ENCODE measurements around the gene SLC28A1.
"Not testable (repeated sequence)": the region's sequence is repeated elsewhere in the genome, so short reads cannot be mapped to it uniquely, and the experiment has no call there.

SLC28A1 gene

DNA sequence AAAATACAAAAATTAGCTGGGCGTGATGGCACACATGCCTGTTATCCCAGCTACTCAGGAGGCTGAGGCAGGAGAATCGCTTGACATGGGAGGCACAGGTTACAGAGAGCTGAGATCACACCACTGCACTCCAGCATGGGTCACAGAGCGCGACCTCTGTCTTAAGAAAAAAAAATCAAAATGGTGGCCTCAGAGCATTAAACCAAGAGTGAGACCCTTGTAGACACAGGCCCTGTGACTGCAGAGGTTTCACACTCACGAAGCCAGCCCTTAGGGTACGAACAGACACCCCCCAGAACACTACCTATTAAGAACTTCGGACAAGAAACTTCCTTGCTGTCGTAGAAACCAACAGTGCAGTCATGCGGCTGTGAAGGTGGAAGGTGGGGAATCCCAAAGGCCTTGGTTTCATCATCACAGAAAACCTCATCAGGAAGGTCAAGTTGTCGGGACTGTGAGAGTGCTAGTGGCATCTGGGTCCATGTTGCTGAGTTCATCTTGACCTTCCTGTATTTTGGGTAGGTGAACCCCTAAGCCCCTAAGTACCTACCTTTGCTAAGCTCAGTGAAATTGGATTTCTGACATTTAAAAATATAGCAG, 92.4 kb downstream of the SLC28A1 start:
- intact Hi-C loops (cut with DNase I): no loop called here
- no peak for DNase-seq

DNA sequence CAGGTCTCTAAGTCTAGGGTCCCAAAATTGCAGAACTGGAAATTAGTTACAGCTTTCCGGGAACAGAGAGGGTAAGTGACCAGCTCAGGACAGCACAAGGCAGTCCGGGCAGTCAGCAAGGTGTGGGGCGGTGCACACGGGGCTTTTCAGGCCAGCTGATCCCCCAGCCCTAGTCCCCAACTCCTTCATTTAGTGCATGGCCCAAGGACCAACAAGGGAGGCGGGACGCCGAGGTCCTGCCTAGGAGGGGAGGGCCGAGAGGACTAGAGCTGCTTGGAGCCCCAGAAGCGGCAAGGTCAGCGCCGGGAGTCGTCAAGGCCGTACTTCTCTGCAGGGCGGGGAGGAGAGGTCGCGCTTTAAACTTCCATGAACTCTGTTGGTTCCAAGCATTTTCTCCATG, 95.2 kb downstream of the SLC28A1 start:
- DNase-seq: peak in 11 of 42 donors; percentile 11 to 38 (median 24)
- intact Hi-C loops (cut with DNase I): loop anchor here (5.0 to 10.0 kb wide), 2 partner anchors 63 to 145 kb away; no protein-coding TSS in a partner anchor

DNA sequence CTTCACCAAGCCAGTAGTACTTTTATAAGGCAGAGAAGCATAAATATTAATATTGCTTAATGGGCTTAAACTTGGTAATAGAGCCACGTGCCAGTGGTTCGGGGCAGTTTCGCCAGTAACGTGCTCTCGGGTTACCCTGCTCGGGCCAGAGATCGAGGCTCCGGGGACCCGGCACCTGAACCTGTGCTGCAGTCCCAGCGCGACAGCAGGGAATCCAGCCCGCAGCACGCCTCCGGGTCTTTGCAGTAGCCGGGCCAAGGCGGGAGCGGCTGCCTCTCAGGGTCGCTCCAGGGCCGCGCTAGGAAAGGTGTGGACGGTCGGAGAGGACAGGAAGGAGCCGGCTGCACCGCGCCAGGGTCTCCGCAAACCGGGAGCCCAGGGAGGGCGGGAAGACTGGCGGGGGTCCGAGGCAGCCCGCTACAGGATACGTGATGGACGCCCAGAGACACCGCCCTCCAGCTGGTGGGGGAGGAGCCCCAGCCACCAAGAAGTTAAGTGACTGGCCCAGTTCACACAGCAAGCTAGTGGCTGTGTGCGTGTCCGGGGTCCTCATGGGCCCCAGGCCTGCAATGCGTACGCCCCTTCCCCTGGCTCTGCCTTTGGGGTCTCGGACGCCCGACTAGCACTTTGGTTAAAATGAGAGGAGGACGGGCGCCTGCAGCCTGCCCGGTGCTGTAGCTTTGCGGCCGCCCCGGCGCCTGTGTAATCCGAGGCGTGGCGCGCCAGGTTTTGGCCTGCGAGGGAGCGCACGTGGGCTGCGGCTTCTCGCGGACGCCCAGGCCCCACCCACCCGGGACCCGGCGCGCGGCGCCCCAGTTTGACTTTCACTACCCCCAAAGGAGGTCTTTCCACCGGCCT, 96.0 kb downstream of the SLC28A1 start:
- peak; percentile 76 to 95 (median 89) for DNase-seq
- intact Hi-C loops (cut with DNase I): loop anchor here (5.0 to 10.0 kb wide), 2 partner anchors 62 to 144 kb away; no protein-coding TSS in a partner anchor

DNA sequence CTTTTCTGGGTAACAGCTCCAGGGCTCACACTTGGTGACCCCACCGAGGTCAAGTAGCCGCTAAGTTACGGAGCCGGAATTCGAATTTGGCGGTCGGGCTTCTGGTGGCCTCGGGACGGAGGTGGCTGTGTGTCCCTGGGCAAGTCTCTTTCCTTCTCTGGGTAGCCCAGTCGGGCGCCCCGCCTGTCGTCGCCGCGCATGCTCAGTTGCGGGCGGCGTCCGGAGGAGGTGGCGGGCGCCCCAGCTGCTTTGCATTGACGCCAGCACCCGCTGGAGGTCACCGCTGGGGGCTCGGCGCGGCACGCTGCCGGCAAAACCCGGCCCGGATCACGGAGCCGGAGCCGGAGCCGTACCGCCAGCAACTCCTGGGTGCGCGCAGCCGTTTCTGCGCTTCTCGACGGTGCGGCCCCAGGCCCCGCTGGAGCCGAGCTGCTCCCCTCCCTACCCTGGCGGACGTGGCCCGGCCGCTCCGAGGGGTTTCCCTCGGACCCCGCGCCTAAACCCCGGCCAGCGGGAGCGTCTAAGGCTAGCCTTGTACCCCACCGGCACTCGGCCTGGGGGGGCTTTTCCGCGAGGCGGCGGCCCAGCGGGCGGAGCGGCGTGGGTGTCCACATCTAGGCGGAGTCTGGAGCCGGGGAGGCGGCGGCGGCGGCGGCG, 96.7 kb downstream of the SLC28A1 start:
- DNase-seq: peak; percentile 80 to 97 (median 94)
- intact Hi-C loops (cut with DNase I): loop anchor here (5.0 to 10.0 kb wide), 2 partner anchors 61 to 144 kb away; no protein-coding TSS in a partner anchor

DNA sequence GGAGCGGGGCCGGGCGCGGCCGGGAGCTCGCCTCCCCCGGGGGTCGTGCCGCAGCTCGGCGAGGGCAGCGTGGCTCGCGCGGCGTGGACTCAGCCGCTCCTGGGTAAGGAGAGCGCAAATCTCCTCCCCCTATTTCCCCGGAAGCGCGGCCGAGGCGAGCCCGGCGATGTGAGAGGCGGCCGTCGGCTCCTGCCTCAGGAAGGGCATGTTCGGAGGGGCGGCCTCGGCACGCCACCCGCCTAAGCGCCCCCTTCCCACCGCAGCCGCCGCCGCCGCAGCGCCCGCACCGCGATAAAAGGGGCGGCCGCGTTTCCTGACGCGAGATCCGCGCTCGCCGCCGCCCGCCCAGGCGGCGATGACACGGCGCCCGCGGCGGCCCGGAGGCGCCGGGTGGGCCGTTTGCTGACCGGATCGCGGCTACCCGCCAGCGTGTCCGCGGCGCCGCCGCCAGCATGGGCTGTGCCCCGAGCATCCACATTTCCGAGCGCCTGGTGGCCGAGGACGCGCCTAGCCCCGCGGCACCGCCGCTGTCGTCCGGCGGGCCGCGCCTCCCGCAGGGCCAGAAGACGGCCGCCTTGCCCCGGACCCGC, 97.3 kb downstream of the SLC28A1 start, which contains the start of gene PDE8A:
TSS of gene PDE8A (plus strand) at position 146 of the 590 bp plus-strand sequence. CDS start at position 453, 307 bp downstream.
- intact Hi-C loops (cut with DNase I): loop anchor here (5.0 to 10.0 kb wide), 2 partner anchors 60 to 143 kb away; no protein-coding TSS in a partner anchor
- peak in 21 of 42 donors; percentile 4 to 64 (median 28) for DNase-seq

DNA sequence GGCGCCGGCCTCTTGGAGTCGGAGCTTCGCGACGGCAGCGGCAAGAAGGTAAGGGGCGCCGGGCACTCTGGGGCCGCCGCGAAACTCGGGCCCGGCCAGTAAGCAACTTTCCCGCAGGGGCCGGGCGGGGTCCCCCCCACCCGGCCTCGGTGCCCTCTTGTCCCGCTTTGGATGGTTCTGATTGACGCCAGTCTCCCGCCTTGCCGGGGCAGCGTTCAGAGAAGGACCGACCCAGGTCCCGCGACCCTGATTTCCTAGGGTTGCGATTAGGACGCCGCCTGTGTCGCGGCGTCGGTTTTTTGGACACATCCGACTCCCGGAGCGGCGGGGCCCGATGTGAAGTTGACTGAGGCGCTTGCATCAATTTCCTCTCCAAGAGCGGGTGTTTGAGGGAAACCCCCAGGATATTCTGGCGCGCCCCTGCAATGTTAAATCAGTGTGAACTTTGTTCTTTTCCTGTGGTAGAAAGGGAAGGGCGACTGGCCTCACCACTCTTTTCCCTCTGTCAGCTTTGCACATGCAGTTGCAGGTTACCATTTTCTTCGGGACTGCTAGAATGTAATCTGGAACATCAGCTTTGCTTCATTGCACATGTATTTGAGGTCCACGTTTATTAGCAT, 97.9 kb downstream of the SLC28A1 start:
- intact Hi-C loops (cut with DNase I): loop anchor here (5.0 to 10.0 kb wide), 2 partner anchors 60 to 142 kb away; no protein-coding TSS in a partner anchor
- peak in 39 of 42 donors; percentile 12 to 76 (median 40) for DNase-seq

DNA sequence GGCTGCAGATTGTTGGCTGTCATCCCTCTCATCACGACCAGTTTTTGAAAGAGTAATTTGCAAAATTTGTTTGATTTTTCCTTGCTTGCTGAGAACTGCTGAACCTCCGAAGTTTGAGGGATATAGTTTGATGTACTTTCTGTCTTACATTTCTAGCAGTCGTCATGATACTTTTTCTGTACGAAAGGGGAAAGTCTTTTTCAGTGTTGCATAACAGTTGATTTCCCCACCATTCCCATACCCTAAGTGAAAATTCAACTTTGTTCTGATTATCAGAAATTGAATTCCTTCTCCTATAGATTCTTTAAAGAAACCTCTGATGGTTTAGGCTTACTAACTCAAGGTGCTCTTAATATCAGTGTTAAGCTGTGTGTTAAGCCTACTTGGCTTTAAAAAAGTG, 98.8 kb downstream of the SLC28A1 start:
- intact Hi-C loops (cut with DNase I): loop anchor here (5.0 to 10.0 kb wide), 2 partner anchors 59 to 142 kb away; no protein-coding TSS in a partner anchor
- no peak for DNase-seq

- DNase-seq: peak in 1 of 42 donors; percentile 52
- intact Hi-C loops (cut with DNase I): loop anchor here (5.0 to 10.0 kb wide), 2 partner anchors 59 to 141 kb away; no protein-coding TSS in a partner anchor
These were observed 99.2 kb downstream of the SLC28A1 start for GRCh38 chr15:84983711-84984110.

GRCh38 chr15:84985158-84985557, 100.7 kb downstream of the SLC28A1 start:
- intact Hi-C loops (cut with DNase I): loop anchor here (10.0 kb wide), 1 partner anchor 140 kb away; no protein-coding TSS in a partner anchor

DNA sequence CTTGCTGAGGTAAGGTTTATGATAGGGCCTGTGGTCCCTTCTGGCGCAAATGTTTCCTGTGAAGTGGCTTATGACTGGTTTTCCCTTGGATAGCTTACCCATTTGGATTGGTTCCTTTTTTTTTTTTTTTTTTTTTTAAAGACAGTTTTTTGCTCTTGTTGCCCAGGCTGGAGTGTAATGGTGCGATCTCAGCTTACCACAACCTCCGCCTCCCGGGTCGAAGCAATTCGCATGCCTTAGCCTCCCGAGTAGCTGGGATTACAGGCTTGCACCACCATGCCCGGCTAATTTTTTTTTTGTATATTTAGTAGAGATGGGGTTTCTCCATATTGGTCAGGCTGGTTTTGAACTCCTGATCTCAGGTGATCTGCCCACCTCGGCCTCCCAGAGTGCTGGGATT, 102.9 kb downstream of the SLC28A1 start:
- DNase-seq: not testable (repeated sequence)
- intact Hi-C loops (cut with DNase I): loop anchor here (10.0 kb wide), 1 partner anchor 137 kb away; no protein-coding TSS in a partner anchor

More at GRCh38 chr15:84985158-84985557, 100.7 kb downstream of the SLC28A1 start:
- no peak for DNase-seq

DNA sequence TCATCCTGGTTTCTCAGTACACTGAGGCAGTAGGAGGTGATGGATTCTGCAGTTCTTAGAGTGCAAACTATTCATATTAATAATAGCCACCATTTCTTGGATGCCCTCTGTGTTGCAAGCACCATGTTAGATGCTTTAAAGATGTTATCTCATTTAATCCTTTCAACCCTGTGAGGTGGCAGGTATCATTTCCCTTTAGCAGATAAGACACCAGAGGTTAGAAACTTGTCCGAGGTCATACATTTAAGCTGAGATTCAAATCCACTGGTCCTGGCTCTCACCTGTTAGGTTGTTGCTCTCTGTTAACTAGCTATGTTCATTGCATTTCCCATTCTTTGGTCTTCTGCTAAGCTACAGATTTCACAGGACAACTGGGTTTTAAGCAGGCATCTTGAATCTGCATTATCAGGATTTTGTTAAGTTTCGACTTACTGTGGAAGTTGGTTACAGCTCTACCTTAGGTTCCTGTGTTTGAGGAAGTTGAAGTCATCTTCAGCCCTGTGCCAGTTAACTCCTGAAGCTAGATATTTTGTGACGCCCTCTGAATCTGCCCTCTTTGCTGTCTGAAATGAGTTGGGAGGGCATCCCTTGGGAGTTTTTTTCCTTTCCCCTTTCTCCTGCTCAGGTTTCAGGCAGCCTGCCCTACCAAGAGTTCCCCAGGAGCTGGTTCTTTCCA, 103.6 kb downstream of the SLC28A1 start:
- DNase-seq: peak in 1 of 42 donors; percentile 5
- intact Hi-C loops (cut with DNase I): loop anchor here (10.0 kb wide), 1 partner anchor 137 kb away; no protein-coding TSS in a partner anchor

GRCh38 chr15:84988909-84989644, 104.6 kb downstream of the SLC28A1 start:
- peak in 1 of 42 donors; percentile 34 for DNase-seq
- intact Hi-C loops (cut with DNase I): loop anchor here (10.0 kb wide), 1 partner anchor 136 kb away; no protein-coding TSS in a partner anchor

- intact Hi-C loops (cut with DNase I): no loop called here
- no peak for DNase-seq
These were observed 106.0 kb downstream of the SLC28A1 start for GRCh38 chr15:84990507-84990906.

DNA sequence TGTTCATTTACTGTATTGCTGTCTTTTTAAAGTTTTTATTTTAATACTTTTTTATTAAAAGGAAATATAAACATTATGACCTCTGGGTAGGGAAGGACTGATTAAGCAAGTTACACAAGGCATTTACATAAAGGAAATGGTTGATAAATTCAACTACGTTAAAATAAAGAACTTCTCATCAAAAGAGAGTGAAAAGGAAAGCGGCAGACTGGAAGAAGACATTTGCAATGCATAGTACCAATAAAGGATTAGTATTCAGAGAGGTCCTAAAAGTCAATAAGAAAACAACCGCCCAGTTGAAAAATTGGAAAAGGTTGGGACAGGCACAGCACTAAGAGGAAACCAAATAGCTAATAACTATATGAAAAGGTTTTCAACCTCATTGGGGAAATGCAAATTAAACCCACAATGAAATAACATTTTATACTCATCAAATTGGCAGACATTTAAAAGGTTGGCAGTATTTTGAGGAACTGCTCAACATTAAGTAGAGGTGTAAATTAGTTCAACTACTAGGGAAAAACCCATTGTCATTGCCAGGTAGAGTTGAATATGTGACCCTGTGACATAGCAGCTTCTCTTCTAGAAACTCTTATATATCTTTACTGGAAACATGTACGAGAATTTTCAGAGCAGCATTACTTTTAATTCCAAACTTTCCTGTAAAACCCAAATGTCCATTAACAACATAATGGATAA, 106.7 kb downstream of the SLC28A1 start:
- intact Hi-C loops (cut with DNase I): no loop called here
- DNase-seq: no peak

- peak in 1 of 42 donors; percentile 2 for DNase-seq
These were observed 107.9 kb downstream of the SLC28A1 start for GRCh38 chr15:84992157-84992944.

More at GRCh38 chr15:84992157-84992944, 107.9 kb downstream of the SLC28A1 start:
- intact Hi-C loops (cut with DNase I): no loop called here
